Measurements from ENCODE around the gene ZCCHC17.
A peak's percentile ranks its signal among the peaks of the same experiment; 100 is the strongest.

The ZCCHC17 gene

DNA sequence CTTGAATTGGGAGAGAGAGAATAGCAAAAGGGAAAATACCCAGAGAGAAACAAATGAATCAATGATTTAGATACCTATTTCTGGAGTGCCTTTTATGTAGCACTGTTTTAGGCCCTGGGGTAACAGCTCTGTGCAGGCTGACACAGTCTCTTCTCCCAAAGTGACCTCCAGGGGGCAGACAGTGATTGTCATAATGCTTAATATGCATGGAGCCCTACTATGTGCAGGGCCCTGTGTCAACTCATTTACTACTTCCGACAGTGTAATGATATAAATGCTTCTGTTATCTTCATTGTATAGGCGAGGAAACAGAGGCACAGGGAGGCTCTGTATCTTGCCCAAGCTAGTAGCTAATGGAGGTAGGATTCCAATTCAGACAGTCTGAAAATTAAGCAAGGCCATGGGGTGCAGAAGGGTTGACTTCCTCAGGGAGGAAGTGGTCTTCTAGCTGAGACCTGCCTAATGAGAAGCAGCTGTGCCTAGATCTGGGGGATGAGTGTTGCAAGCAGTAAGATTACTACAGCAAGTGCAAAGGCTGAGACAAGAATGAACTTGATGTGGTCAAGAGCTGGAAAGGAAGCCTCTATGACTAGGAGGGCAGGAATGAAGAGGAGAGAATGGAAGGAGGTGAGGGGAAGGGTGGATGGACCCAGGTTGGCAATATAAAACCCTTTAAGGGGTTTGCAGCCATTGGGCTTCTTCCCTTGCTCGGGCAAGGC, 100.0 kb downstream of the ZCCHC17 start:
- DNase-seq (ENCODE audit: low read depth): peak; percentile 99

DNA sequence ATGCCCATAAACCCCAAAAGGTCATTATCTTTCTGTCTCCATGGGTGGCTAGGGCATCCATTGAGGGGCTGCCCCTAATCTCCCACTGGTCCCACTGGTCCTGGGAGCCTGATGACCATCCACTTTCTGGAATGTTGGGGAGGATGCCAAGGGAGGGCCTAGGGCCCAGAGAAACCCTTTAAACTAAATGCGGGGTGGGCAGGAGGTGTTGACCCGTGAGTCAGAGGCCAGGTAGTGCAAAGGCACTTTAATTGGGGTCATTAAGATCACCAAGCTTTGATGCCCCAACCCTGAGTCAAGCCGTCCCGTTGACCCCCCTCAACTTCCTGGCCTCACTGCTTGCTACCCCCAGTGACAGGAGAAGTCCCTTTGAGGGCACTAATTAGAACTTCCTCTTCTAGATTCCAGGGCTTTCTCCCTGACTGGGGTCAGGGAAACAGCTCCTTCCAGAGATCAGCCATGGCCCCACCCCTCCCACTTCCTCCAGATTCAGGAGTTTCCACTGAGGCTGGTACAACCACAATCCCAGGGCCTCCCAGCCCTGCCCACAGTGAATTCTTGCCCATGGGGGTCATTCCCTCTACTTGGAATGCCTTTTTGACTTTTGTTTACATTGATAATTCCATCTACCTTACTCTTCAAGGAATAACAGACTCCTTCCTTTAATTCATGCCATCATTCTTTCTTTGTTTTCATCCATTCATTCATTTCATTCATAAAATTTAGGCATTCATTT, 100.7 kb downstream of the ZCCHC17 start:
- peak; percentile 95 for DNase-seq (ENCODE audit: low read depth)

- no peak for DNase-seq (ENCODE audit: low read depth)
These were observed 101.4 kb downstream of the ZCCHC17 start for GRCh38 chr1:31398246-31398645.

DNA sequence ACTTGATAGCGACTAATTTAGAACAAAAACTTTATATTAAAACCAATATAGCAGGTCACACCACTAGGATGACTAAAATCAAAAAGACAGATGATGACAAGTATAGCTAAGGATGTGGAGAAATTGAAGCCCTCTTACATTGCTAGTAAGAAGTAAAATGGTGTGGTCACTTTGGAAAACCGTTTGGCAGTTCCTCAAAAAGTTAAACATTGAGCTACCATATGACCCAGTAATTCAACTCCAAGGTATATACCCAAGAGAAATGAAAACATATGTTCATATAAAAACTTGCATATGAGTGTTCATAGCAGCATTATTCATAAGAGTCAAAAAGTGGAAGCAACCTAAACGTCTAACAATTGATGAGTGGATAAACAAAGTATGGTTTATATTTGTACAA, 103.1 kb downstream of the ZCCHC17 start:
- no peak for DNase-seq (ENCODE audit: low read depth)

DNA sequence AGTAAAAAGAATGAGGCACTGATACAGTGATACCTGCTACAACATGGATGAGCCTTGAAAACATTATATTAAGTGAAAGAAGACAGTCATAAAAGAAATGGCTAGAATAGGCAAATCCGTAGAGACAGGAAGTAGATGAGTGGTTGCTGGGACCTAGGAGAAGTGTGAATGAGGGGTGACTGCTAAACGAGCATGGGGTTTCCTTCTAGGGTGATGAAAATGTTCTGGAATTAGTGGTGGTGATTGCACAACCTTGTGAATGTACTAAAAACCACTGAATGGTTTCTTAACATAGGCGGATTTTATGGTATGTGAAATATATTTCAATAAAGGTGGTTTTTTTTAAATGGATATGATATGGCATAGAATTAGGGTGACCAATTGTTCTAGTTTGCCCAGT, 103.6 kb downstream of the ZCCHC17 start:
- peak; percentile 65 for DNase-seq (ENCODE audit: low read depth)

GRCh38 chr1:31401241-31401640, 104.4 kb downstream of the ZCCHC17 start:
- no peak for DNase-seq (ENCODE audit: low read depth)

- no peak for DNase-seq (ENCODE audit: low read depth)
These were observed 108.9 kb downstream of the ZCCHC17 start for GRCh38 chr1:31405578-31406245.

GRCh38 chr1:31407029-31407626, 110.3 kb downstream of the ZCCHC17 start:
- no peak for DNase-seq (ENCODE audit: low read depth)

- no peak for DNase-seq (ENCODE audit: low read depth)
These were observed 112.0 kb downstream of the ZCCHC17 start for GRCh38 chr1:31408788-31409318.

GRCh38 chr1:31409946-31410858, 113.4 kb downstream of the ZCCHC17 start:
- DNase-seq (ENCODE audit: low read depth): no peak

GRCh38 chr1:31410871-31411270, 114.0 kb downstream of the ZCCHC17 start:
- no peak for DNase-seq (ENCODE audit: low read depth)

DNA sequence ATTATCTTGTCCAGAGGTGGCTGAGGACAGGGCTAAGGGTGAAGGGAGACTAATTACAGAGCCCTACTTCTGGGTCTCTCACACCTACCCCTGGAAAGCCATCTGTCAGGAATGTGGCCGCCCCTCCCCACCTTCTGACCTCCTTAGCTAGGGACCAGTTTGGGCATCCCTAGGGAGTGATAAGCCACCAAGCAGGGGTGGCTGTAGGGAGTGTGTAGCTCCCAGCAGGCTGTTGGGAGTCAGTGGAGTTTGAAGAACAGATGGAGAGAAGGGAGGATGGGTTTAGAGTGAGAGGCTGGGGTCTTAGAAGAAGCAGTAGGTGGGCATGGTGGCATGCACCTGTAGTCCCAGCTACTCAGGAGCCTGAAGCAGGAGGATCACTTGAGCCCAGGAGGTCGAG, 115.4 kb downstream of the ZCCHC17 start:
- DNase-seq (ENCODE audit: low read depth): no peak

GRCh38 chr1:31412732-31413404, 116.0 kb downstream of the ZCCHC17 start, which contains the start of gene SERINC2:
SERINC2 (plus strand) TSS chr1:31413213; CDS start chr1:31413266, 53 bp downstream.
- no peak for DNase-seq (ENCODE audit: low read depth)

GRCh38 chr1:31413405-31414001, 116.7 kb downstream of the ZCCHC17 start:
- no peak for DNase-seq (ENCODE audit: low read depth)
